ENCODE results near the gene SOX13.

GRCh38 chr1:204171751-204172178, 98.8 kb downstream of the SOX13 start:
- no peak for TF ChIP-seq CTCF (IDR thresholded peaks at IDR 0.05)
- TF ChIP-seq POLR2A (IDR thresholded peaks at IDR 0.05; ENCODE audit: low read depth): no peak
- no peak for TF ChIP-seq POLR2AphosphoS5 (IDR thresholded peaks at IDR 0.05)
- no peak for TF ChIP-seq EP300 (IDR thresholded peaks at IDR 0.05)

All from esophagus muscularis mucosa (tissue), 4 donors.